ENCODE data around the gene SLC51A. TPM values are rescaled to one million over a fixed set of nuclear protein-coding genes. Genes with fewer than 3 reads are reported as not detected.

Gene SLC51A
- total and polyA plus RNA-seq, 2 of the 13 experiments (the other 11 are each of a cell fraction or from before 2014, with no cell fraction given): 4.3 to 48.8 TPM

GRCh38 chr3:196260784-196261183 lies 44.5 kb downstream of the SLC51A start:
- H4K20me1 ChIP-seq (ENCODE audit: insufficient read depth, low read length): no peaks in the 10 kb centered on the region
- in situ Hi-C loops (cut with HindIII; ENCODE audit: extremely low pct_ligation_motif_present, low pct_unique_long_range_greater_than_20kb): no loop called here
- no peak overlapping the region for H3K9ac ChIP-seq (ENCODE audit: insufficient read depth, low read depth, low read length)
- no peaks in the 10 kb centered on the region for H3K27me3 ChIP-seq (ENCODE audit: control insufficient read depth in 1 of 2, insufficient read depth in 2 of 2, low read length in 2 of 2)
- no peak for TF ChIP-seq ZNF496 (CRISPR knock-in tag; IDR thresholded peaks at IDR 0.05; ENCODE audit: insufficient replicate concordance)
- TF ChIP-seq GATAD1 (CRISPR knock-in tag; IDR thresholded peaks at IDR 0.05): no peak
- no peak for TF ChIP-seq MXD3 (CRISPR knock-in tag; IDR thresholded peaks at IDR 0.05)
- no peak for TF ChIP-seq ZFYVE20 (CRISPR knock-in tag; IDR thresholded peaks at IDR 0.05; ENCODE audit: borderline replicate concordance, low read depth)
- no peak for TF ChIP-seq ZFP1 (CRISPR knock-in tag; IDR thresholded peaks at IDR 0.05)
- no peak for TF ChIP-seq ZNF780A (CRISPR knock-in tag; IDR thresholded peaks at IDR 0.05)
- TF ChIP-seq HNF1B (CRISPR knock-in tag; IDR thresholded peaks at IDR 0.05): no peak
- no peak for TF ChIP-seq HMG20B (CRISPR knock-in tag; conservative IDR thresholded peaks at IDR 0.05)
- TF ChIP-seq YEATS2 (CRISPR knock-in tag; IDR thresholded peaks at IDR 0.05; ENCODE audit: borderline replicate concordance): no peak
- no peak for TF ChIP-seq ZNF468 (CRISPR knock-in tag; IDR thresholded peaks at IDR 0.05)
- peaks cover 1 to 26% of the 10 kb centered on the region in 2 experiments; a peak in 2 of 5 replicates for H3K36me3 ChIP-seq (replicated peaks in 1 of 2; ENCODE audit: control insufficient read depth in 1 of 2, insufficient read depth in 2 of 2, low read length in 2 of 2)
- H2AFZ ChIP-seq (ENCODE audit: low read length): no peak overlapping the region
- FAIRE-seq (no peak), ATAC-seq (no peak), DNase-seq (ENCODE audit: low spot score) (no peak)
- ChIA-PET CTCF (ENCODE audit: low intra/inter-chr PET ratio, low total read pairs) (no interaction called here), POLR2A (no interaction called here)
- peaks cover 6% of the 10 kb centered on the region for H3K79me2 ChIP-seq (ENCODE audit: insufficient read depth, low read length)
- H3K4me1 ChIP-seq (ENCODE audit: insufficient read depth, low read length): peaks cover 11% of the 10 kb centered on the region
- intact Hi-C loops (cut with micrococcal nuclease; ENCODE audit: unreplicated experiment): no loop called here
- H3K9me3 ChIP-seq (ENCODE audit: low read length): no peaks in the 10 kb centered on the region
- no peak overlapping the region for H3K27ac ChIP-seq (ENCODE audit: extremely low read length, insufficient read depth, low read length)
- no peak overlapping the region for H3K4me2 ChIP-seq (ENCODE audit: low read depth, low read length)
- H3K4me3 ChIP-seq (replicated peaks in 1 of 3; ENCODE audit: insufficient read depth in 1 of 3, low read depth in 2 of 3, low read length in 3 of 3): no peak overlapping the region
- 98% methylated on average over 4 of the region's 4 CpGs for WGBS (ENCODE audit: low lambda C conversion rate)
- BruUV-seq (replicated peaks): no TSS peak
